HG03039 (cell line): ENCODE data around the gene TNFRSF12A.
"Not testable (repeated sequence)": the region's sequence is repeated elsewhere in the genome, so short reads cannot be mapped to it uniquely, and the experiment has no call there.

Experiments used
- ATAC-seq: cut with Tn5 transposase; IDR thresholded peaks from one replicate; pipeline ENCODE4 v1.9.1; 2021; ENCODE audit warnings: mild to moderate bottlenecking, moderate library complexity; ENCODE audit not compliant: unreplicated experiment

Gene TNFRSF12A

DNA sequence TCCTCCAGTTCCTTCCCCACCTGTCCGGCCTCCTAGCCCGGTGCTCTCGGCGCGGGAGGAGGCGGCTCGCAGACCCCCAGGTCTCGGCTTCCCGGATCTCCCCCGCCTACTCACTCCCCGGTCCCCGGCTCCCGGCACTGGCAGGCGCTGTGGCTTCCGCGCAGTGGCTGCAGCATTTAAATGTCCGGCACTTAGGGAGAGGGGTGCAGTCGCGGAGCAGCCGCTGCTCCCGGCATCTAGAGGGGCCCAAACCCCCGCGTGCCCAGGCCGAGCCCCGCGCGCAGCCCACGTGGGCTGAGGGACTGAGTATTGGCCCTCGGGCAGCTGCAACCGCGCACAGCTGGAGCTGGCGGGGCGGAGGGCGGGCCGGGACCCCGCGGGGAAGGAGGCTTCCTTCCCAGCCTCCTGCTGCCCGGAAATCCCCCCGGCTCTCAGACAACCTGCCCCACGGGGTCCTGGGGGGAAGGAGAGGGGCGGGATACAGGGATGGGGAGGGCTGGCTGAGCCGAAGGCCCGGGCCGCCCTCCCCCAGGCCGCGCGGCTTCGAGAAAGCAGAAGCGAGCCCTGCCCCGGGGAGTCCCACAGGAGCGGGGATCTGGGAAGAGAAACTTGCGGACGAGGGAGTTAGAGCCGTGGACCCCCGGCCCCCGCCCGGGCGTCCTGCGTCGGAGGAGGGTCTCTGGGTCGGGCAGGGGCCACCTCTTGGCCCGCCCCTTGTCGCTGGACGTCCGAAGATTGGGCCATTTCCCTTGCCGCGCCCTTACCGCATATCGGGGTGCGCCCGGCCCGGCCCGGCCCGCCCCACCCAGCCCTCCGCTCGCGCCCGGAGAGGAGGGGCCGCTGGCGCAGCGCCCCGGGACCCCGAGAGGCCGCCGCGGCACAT lies 25.8 kb downstream of the TNFRSF12A start, which contains the start of gene MMP25:
Gene MMP25, plus strand, starts transcription at position 804 of the 883 bp plus-strand sequence. CDS start 357 bp downstream, outside the sequence.
- ATAC-seq = no peak

DNA sequence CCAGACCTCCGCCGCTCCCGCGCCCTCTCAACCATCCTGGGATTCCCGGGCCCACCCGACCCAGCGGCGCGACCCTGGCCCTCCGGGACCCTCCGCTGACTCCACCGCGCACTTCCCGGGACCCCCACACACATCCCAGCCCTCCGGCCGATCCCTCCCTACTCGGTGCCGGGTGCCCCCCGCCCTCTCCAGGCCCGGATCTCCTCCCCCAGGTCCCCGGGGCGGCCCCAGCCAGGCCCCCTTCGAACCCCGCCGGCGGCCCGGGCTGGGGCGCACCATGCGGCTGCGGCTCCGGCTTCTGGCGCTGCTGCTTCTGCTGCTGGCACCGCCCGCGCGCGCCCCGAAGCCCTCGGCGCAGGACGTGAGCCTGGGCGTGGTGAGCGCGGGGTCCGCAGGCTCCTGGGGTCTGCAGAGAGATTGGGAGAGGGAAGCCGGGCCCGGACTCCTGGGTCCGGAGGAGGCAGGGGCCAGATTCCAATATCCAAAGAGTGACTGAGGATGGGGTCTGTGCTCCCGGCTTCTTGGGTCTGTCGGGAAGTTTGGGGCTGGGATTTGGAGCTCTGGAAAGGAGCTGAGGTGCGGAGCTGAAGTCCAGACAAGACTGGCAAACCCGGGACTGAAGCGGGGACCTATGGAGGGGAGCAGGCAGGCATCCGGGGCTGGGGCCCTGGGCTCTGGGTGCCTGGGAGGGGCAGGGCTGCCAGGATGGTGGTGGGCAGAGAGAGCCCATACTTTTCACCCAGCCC lies 26.6 kb downstream of the TNFRSF12A start:
- ATAC-seq = no peak

DNA sequence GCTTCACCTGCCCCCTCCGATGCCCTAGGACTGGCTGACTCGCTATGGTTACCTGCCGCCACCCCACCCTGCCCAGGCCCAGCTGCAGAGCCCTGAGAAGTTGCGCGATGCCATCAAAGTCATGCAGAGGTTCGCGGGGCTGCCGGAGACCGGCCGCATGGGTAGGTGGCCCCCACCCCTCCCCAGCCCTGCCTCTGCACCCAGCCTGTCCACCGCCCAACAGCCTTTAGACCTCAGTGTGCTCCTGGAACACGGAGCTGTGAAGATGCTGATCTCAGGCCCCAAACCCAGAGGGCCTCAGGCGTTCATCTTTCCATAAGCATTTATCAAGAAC lies 27.2 kb downstream of the TNFRSF12A start:
- ATAC-seq = no peak

DNA sequence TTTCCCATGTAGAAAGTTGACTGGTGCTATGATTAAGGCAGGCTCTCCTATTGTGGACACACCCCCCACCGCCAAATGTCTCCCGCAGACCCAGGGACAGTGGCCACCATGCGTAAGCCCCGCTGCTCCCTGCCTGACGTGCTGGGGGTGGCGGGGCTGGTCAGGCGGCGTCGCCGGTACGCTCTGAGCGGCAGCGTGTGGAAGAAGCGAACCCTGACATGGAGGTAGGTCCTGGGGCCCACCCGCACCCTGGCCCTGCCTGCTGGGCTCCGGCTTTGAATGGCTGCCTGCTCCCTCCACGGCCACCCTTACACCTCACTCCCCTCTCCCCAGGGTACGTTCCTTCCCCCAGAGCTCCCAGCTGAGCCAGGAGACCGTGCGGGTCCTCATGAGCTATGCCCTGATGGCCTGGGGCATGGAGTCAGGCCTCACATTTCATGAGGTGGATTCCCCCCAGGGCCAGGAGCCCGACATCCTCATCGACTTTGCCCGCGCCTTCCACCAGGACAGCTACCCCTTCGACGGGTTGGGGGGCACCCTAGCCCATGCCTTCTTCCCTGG lies 29.8 kb downstream of the TNFRSF12A start:
- no peak for ATAC-seq

DNA sequence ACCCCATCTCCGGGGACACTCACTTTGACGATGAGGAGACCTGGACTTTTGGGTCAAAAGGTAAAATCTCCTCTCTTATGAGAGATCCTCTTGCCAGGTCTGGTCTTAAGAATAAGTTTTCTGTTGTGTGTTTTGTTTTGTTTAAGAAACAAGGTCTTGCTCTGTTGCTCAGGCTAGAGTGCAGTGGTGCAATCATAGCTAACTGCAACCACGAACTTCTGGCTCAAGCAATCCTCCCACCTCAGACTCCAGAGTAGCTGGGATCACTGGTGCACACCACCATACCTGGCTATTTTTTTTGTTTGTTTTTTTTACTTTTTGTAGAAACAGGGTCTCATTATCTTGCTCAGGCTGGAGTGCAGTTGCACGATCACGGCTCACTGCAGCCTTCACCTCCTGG lies 30.3 kb downstream of the TNFRSF12A start:
- ATAC-seq = no peak

DNA sequence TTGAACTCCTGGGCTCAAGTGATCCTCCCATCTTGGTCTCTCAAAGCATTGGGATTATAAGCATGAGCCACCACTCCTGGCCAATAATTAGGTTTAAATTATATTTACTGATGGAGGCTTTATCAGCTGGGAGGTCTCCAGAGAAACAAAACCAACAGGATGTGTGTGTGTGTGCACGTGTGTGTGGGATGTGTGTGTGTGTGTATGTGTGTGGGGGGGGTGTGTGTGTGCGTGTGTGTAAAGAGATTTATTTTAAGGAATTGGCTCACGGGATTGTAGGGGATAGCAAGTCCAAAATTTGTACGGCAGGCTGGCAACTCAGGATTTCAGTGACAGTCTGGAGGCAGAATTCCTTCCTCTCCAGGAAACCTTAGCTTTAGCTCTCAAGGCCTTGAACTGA lies 30.8 kb downstream of the TNFRSF12A start:
- no peak for ATAC-seq

DNA sequence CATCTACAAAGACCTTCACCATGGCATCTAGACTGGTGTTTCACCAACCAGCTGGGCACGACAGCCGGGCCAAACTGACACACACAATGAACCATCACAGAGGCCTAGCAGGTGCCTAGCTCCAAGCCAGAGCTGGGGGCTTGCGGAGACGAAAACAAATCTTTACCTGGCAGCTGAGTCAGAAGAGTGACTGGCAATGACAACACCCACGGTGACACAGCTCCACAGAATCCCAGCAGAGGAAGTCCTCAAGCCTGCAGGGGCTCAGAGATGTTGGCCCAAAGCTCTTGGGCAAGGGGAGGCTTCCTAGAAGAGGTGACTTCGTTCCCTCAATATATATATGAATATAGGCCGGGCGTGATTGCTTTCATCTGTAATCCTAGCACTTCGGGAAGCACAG lies 31.3 kb downstream of the TNFRSF12A start:
- no peak for ATAC-seq

DNA sequence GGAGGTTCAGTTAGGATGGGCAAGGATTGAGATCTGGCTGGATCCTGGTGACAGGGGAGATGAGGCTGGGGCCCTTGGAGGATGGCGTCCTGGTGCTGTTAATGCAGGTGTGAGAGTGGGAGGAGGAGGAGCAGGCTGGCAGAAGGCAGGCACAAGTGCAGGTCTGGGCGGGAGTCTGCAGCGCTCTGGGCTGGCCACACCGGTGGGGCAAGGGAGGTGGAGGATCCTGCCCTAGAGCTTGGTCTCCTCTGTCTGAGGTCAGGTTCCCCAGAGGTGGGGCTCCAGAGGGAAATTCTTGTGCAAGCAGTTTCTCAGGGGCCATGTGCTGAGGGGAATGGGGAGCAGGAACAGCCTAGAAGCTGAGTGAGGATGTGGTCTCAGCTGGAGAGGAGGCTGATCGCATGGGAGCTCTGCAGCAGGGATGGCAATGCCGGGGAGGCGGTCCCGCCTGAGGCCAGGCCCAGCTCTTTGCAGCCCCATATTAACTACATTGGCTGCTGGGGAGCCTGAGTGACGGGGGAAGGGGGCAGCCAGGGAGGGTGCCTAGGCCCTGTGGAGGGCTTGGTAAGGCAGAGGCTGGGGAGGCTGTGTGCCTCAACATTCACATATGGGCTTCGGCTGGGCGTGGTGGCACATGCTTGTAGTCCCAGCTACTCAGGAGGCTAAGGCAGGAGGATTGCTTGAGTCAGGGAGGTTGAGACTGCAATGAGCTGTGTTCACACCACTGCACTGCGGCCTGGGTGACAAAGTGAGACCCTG lies 32.6 kb downstream of the TNFRSF12A start:
- not testable (repeated sequence) for ATAC-seq

DNA sequence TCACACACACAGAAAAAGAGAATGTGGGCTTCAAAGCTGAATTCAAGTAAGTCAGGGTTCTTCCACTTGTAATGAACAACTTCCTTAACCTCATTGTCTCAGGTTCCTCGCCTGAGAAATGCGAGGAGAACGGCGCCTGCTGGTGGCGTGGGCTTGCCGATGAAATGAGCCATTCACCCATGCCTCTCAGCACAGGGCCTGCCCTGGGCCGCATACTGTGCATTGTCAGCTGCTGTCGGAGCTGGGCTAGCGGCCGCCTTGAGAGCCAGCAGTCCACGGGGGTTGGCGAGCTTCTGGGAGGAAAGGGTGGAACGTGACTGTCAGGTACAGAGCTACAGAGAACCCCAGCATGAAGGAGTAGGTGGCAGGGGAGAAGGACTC lies 33.2 kb downstream of the TNFRSF12A start:
- ATAC-seq = not testable (repeated sequence)

DNA sequence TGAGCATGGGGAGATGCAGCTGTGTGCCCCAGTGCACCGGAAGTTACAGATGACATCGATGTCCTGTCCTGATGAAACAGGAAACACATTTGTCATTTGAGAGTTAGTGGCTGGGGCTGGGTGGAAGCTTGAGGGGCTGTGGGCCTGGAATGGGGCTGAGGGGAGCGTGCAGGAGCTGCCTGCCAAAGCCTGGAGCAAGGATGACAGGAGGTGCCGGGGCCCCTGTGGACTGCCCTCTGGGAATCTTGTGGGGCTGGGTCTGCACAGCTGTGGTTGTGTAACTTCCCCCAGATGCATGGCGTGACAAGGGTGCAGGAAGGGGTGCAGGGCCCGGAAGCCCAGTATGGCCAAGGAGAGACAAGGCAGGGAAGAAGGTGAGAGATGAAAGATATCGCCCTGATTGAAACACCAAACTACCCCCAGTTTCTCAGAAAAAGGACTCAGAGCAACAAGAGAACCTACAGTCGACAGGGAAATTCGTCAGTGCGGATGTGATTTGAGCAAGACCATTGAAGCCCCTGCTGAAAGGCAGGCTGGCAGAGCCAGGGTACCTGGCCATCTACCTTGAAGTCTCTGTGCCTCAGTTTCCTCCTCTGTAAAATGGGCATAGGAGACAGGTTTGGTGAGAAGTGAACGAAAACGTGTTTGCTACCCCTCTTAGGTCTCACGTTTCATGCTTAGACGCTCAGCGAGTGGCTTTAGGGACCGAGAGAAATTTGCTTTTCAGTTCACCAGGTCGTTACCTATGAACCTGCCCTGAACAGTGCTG lies 35.0 kb downstream of the TNFRSF12A start:
- no peak for ATAC-seq

DNA sequence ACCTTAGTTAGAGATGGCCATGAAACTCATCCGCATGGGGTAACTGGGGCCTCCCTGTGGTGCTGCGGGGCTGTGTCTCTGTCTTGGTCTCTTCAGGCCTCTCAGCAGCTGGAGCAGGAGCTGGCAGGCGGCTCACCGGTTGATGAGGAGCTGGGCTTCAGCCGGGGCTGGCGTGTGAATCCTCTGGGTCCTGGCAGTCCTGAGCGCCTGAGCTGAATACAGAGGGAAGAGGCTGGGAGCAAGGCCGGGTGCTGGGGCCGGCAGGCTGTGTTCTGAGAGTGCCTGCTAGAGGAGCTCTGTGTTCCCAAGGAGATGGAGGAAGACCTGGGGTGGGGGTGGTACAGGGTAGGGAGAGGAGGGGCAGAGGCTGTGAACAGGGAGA lies 35.6 kb downstream of the TNFRSF12A start:
- ATAC-seq = not testable (repeated sequence)

DNA sequence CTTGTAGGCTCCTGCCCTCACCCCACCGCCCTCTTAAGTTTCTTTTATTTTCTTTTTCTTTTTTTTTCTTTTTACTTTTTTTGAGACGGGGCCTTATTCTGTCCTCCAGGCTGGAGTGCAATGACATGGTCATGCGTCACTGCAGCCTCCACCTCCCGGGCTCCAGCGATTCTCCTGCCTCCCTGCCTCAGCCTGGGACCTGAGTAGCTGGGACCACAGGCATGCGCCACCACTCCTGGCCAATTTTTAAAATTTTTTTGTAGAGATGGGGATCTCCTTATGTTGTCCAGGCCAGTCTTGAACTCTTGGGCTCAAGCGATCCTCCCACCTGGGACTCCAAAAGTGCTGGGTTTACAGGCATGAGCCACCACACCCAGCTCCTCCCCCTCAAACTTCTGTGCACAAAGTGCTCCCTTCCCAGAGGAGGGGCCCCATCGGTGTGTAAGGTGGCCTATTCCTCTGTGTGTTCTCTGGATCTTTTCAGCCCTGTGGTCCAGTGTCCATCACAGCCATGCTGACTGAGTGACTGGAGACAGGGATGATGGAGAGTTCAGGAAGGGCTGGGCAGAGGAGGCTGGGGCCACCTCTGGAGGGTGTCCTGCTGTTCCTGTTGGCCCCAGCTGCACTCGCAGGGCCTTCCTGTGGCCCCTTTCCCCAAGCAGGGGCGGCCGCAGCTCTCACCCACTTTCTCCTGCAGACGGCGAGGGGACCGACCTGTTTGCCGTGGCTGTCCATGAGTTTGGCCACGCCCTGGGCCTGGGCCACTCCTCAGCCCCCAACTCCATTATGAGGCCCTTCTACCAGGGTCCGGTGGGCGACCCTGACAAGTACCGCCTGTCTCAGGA lies 36.4 kb downstream of the TNFRSF12A start:
- ATAC-seq = no peak

DNA sequence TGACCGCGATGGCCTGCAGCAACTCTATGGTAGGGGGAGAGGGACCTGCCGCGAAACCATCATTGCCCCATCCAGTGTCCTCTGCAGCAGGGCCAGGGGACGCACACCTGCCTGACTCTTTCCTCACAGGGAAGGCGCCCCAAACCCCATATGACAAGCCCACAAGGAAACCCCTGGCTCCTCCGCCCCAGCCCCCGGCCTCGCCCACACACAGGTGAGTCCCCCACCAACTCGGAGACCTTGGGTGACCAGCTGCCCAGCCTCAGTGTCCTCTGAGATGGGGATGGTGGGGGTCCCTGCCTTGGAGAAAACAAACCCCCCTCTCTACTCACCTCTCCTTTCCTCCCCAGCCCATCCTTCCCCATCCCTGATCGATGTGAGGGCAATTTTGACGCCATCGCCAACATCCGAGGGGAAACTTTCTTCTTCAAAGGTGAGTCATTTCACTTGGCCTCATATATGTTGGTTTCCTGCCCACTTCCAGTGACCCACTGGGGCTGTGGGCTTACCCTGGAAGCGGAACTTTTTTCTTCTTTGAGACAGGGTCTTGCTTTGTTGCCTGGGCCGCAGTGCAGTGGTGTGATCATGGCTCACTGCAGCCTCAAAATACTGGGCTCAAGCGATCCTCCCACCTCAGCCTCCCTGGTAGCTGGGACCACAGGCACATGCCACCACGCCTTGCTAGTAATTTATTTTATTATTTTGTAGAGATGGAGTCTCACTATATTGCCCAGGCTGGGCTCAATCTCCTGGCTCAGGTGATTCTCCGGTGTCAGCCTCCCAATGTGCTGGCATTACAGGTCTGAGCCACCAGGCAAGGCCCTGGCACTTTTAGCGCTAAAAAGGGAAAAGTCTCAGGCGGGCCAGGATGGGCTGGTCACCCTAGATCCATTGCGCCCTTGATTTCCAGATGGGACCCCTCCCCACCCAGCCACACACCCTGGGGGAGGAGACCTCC lies 37.3 kb downstream of the TNFRSF12A start:
- ATAC-seq = no peak

DNA sequence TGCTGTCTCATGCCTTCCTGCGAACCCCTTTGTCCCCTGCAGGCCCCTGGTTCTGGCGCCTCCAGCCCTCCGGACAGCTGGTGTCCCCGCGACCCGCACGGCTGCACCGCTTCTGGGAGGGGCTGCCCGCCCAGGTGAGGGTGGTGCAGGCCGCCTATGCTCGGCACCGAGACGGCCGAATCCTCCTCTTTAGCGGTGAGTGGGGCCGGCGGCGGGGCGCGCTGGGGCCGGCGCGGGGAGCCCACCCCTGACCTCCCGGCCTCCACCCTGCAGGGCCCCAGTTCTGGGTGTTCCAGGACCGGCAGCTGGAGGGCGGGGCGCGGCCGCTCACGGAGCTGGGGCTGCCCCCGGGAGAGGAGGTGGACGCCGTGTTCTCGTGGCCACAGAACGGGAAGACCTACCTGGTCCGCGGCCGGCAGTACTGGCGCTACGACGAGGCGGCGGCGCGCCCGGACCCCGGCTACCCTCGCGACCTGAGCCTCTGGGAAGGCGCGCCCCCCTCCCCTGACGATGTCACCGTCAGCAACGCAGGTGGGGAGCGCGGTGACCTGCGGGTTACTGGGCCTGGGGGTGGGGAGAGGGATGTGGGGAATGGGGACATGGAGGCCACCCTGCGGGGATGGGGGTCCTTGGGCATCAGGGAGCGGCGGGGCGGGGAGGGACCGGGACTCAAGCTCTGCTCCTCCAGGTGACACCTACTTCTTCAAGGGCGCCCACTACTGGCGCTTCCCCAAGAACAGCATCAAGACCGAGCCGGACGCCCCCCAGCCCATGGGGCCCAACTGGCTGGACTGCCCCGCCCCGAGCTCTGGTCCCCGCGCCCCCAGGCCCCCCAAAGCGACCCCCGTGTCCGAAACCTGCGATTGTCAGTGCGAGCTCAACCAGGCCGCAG lies 38.2 kb downstream of the TNFRSF12A start:
- peak; percentile 23 for ATAC-seq

DNA sequence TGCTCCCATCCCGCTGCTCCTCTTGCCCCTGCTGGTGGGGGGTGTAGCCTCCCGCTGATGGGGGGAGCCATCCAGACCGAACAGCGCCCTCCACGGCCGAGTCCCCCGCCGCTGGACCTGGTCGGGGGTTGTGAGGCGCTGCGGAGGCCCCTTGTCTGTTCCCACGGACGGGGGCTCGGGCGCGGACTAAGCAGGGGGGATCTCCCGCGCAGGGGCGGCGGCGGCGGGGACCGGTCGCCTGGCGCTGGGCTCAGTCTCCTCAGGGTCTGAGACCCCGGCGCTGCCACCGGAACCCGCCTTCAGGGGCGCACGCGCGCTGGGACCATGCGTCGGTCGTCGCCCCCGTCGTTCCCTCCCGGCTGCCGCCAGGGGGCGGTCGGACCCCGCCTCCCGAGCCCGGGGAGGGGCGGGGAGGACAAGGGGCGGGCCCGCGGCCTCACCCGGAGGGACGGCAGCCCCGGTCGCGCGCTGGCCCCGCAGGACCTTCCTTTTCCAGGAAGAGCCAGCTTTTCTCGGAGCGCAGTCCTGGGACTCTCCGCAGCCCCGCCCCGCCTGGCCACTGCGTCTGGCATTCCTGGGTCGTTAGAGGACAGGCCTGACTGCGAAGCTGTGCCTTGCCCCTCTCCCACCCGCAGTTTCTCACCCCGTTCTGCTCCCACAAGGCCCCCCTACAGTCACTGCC lies 39.0 kb downstream of the TNFRSF12A start:
- ATAC-seq = peak; percentile 64

DNA sequence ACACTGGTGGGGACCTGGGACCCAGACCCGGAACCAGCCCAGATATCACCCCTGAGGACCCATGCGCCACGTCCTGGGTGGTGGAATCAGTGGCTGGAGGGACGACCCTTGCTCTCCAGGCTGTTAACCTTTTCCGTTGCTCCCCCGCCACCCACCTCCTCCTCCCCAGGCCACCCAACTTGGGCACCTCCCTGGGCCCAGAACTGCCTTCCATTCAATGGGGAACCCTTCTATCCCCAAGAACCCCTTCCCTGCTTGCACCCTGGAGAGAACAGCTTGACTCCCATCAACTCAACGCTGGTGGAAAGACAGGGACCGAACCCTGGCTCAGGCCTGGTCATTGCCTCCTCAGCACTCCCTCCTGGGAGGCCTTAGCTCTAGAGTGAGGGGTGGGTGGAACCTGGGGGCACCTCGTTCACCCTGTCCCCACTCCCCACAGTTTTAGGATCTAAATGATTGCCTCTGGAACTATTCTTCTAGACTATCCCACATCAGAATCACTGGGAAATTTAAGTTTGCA lies 39.6 kb downstream of the TNFRSF12A start:
- ATAC-seq = no peak
